Measurements from ENCODE around the gene SCOC. TPM values are rescaled to one million over a fixed set of nuclear protein-coding genes. Genes with fewer than 3 reads are reported as not detected.
A peak's percentile ranks its signal among the peaks of the same experiment; 100 is the strongest.

The SCOC gene
- total and polyA plus RNA-seq, 2 of the 13 experiments (the other 11 are each of a cell fraction or from before 2014, with no cell fraction given) = 43.8 to 65.2 TPM

DNA sequence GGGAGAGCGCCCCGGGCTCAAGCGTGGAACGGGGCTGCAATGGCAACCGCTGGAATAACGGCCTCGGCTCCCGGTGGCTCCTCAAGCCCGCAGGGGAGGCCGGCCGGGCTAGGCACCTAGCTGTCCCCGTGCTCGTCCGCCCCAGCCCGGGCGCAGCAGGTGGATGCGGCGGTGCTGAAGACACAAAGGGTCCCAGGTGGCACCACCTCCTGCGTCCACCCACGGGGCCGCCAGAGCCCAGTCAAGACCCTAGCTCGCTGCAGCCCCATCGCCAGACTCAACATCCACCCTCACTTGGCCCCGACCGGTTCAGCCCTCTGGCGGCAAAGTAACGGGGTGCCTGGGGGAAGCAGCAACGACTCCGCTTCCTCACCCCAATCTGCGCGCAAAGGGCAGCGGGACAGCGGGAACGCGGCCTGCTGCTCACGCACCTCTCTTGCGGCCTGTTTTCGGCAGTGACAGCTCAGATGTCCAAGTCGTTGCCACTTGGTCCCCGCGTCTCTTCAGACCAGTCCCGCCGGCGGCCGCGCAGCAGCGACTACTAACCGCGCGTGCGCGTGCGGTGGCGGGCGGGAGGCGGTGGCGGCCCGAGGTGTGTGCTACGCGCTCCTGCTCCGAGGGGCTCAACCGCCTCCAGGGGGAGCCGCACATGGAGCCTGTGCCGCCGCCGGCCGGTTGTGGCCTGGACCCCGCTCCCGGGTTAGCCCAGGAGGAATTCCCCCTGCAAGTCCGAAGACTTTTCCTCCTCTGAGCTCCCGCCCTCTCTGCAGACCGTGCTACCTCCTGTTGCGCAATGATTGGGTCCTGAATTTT, 53.9 kb downstream of the SCOC start, which contains the start of gene CLGN (continued):
- TF ChIP-seq REL (CRISPR knock-in tag; conservative IDR thresholded peaks at IDR 0.05) = peak; percentile 61; the same call in 1 of the 2 replicates
- TF ChIP-seq CSRNP1 (CRISPR knock-in tag; IDR thresholded peaks at IDR 0.05) = peak; percentile 45; the same call in 1 of the 2 replicates
- TF ChIP-seq, protein P1, sequence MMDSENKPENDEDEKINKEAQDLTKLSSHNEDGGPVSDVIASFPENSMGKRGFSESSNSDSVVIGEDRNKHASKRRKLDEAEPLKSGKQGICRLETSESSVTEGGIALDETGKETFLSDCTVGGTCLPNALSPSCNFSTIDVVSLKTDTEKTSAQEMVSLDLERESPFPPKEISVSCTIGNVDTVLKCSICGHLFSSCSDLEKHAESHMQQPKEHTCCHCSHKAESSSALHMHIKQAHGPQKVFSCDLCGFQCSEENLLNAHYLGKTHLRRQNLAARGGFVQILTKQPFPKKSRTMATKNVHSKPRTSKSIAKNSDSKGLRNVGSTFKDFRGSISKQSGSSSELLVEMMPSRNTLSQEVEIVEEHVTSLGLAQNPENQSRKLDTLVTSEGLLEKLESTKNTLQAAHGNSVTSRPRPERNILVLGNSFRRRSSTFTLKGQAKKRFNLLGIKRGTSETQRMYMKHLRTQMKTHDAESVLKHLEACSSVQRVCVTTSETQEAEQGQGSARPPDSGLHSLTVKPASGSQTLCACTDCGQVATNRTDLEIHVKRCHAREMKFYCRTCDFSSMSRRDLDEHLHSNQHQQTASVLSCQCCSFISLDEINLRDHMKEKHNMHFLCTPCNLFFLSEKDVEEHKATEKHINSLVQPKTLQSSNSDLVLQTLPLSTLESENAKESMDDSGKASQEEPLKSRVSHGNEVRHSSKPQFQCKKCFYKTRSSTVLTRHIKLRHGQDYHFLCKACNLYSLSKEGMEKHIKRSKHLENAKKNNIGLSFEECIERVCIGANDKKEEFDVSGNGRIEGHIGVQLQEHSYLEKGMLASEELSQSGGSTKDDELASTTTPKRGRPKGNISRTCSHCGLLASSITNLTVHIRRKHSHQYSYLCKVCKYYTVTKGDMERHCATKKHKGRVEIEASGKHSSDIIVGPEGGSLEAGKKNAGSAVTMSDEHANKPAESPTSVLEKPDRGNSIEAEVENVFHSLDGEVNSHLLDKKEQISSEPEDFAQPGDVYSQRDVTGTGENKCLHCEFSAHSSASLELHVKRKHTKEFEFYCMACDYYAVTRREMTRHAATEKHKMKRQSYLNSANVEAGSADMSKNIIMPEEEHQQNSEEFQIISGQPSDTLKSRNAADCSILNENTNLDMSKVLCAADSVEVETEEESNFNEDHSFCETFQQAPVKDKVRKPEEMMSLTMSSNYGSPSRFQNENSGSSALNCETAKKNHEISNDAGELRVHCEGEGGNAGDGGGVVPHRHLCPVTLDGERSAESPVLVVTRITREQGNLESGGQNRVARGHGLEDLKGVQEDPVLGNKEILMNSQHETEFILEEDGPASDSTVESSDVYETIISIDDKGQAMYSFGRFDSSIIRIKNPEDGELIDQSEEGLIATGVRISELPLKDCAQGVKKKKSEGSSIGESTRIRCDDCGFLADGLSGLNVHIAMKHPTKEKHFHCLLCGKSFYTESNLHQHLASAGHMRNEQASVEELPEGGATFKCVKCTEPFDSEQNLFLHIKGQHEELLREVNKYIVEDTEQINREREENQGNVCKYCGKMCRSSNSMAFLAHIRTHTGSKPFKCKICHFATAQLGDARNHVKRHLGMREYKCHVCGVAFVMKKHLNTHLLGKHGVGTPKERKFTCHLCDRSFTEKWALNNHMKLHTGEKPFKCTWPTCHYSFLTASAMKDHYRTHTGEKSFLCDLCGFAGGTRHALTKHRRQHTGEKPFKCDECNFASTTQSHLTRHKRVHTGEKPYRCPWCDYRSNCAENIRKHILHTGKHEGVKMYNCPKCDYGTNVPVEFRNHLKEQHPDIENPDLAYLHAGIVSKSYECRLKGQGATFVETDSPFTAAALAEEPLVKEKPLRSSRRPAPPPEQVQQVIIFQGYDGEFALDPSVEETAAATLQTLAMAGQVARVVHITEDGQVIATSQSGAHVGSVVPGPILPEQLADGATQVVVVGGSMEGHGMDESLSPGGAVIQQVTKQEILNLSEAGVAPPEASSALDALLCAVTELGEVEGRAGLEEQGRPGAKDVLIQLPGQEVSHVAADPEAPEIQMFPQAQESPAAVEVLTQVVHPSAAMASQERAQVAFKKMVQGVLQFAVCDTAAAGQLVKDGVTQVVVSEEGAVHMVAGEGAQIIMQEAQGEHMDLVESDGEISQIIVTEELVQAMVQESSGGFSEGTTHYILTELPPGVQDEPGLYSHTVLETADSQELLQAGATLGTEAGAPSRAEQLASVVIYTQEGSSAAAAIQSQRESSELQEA (CRISPR knock-in tag; IDR thresholded peaks at IDR 0.05; ENCODE audit: not compliant biosample characterization) = no peak
- no peak for TF ChIP-seq RFX1 (IDR thresholded peaks at IDR 0.05)
- peak; percentile 43; the same call in 1 of the 2 replicates for TF ChIP-seq NFKB2 (CRISPR knock-in tag; IDR thresholded peaks at IDR 0.05; ENCODE audit: borderline replicate concordance)
- no peak for TF ChIP-seq MBD4 (IDR thresholded peaks at IDR 0.05; ENCODE audit: borderline replicate concordance, low read length)
- 0 out of 2 replicates have a peak, but pooled peaks have one; percentile 22 for TF ChIP-seq CENPT (CRISPR knock-in tag; IDR thresholded peaks at IDR 0.05; ENCODE audit: low read depth)
- TF ChIP-seq KLF16 (CRISPR knock-in tag; IDR thresholded peaks at IDR 0.05) = 0 out of 4 replicates have a peak, but pooled peaks of 1 of the 2 experiments have one; percentile 14
- TF ChIP-seq REST (IDR thresholded peaks at IDR 0.05; ENCODE audit: borderline replicate concordance in 1 of 2, low read depth in 1 of 2, low read length in 2 of 2) = no peak
- TF ChIP-seq POLR2G (IDR thresholded peaks at IDR 0.05; ENCODE audit: low read depth, low read length) = peak; percentile 57; the same call in 1 of the 2 replicates
- peak; percentile 12; the same call in 1 of the 2 replicates for TF ChIP-seq CCDC6 (CRISPR knock-in tag; IDR thresholded peaks at IDR 0.05)
- TF ChIP-seq ZNF605 (CRISPR knock-in tag; IDR thresholded peaks at IDR 0.05) = peak; percentile 27; the same call in 1 of the 2 replicates
- 0 out of 2 replicates have a peak, but pooled peaks have one; percentile 25 for TF ChIP-seq ESRRA (CRISPR knock-in tag; IDR thresholded peaks at IDR 0.05; ENCODE audit: low read depth)
- no peak for TF ChIP-seq ZNF570 (CRISPR knock-in tag; IDR thresholded peaks at IDR 0.05; ENCODE audit: borderline replicate concordance)
